Measurements from ENCODE around the gene STPG2. TPM values are rescaled to one million over a fixed set of nuclear protein-coding genes. Genes with fewer than 3 reads are reported as not detected.

STPG2 gene
- total RNA-seq, 1 donor from 2014 or later = not detected

GRCh38 chr4:98055800-98056501, 87.3 kb downstream of the STPG2 start:
- intact Hi-C loops (cut with micrococcal nuclease) = no loop called here
- Histone ChIP-seq H3K4me1 (no peaks in the 10 kb centered on the region), H3K36me3 (no peaks in the 10 kb centered on the region), H3K9me3 (replicated peaks) (peaks cover 19% of the 10 kb centered on the region), H3K27me3 (ENCODE audit: low read depth) (no peaks in the 10 kb centered on the region), H3K4me3 (no peak overlapping the region), H3K27ac (replicated peaks) (no peak overlapping the region)
- TF ChIP-seq CTCF (IDR thresholded peaks at IDR 0.05; ENCODE audit: borderline replicate concordance) = no peak
- no peak for DNase-seq

GRCh38 chr4:98046665-98047064, 96.6 kb downstream of the STPG2 start:
- no peak for DNase-seq

GRCh38 chr4:98030059-98030458, 113.2 kb downstream of the STPG2 start:
- no peak for TF ChIP-seq CTCF (IDR thresholded peaks at IDR 0.05; ENCODE audit: borderline replicate concordance)
- no peak overlapping the region for H3K27ac ChIP-seq (replicated peaks)
- peaks cover 21% of the 10 kb centered on the region for H3K9me3 ChIP-seq (replicated peaks)
- no peak for DNase-seq
- no peaks in the 10 kb centered on the region for H3K4me1 ChIP-seq
- no peaks in the 10 kb centered on the region for H3K27me3 ChIP-seq (ENCODE audit: low read depth)
- intact Hi-C loops (cut with micrococcal nuclease) = no loop called here
- no peaks in the 10 kb centered on the region for H3K36me3 ChIP-seq
- H3K4me3 ChIP-seq = no peak overlapping the region

More at GRCh38 chr4:98046665-98047064, 96.6 kb downstream of the STPG2 start:
- Histone ChIP-seq H3K27ac (replicated peaks) (no peak overlapping the region), H3K9me3 (replicated peaks) (peaks cover 14% of the 10 kb centered on the region), H3K4me3 (no peak overlapping the region), H3K27me3 (ENCODE audit: low read depth) (no peaks in the 10 kb centered on the region), H3K4me1 (no peaks in the 10 kb centered on the region), H3K36me3 (no peaks in the 10 kb centered on the region)
- intact Hi-C loops (cut with micrococcal nuclease) = no loop called here
- TF ChIP-seq CTCF (IDR thresholded peaks at IDR 0.05; ENCODE audit: borderline replicate concordance) = no peak

GRCh38 chr4:98027827-98028226, 115.4 kb downstream of the STPG2 start:
- TF ChIP-seq CTCF (IDR thresholded peaks at IDR 0.05; ENCODE audit: borderline replicate concordance) = no peak
- intact Hi-C loops (cut with micrococcal nuclease) = no loop called here
- H3K4me1 ChIP-seq = no peaks in the 10 kb centered on the region
- no peaks in the 10 kb centered on the region for H3K36me3 ChIP-seq
- H3K9me3 ChIP-seq (replicated peaks) = peaks cover 21% of the 10 kb centered on the region
- H3K27me3 ChIP-seq (ENCODE audit: low read depth) = no peaks in the 10 kb centered on the region
- no peak overlapping the region for H3K4me3 ChIP-seq
- no peak overlapping the region for H3K27ac ChIP-seq (replicated peaks)
- no peak for DNase-seq

- Histone ChIP-seq H3K27me3 (ENCODE audit: low read depth) (no peaks in the 10 kb centered on the region), H3K4me3 (no peak overlapping the region), H3K27ac (replicated peaks) (no peak overlapping the region), H3K36me3 (no peaks in the 10 kb centered on the region), H3K9me3 (replicated peaks) (peaks cover 21% of the 10 kb centered on the region), H3K4me1 (no peaks in the 10 kb centered on the region)
- DNase-seq = no peak
- no peak for TF ChIP-seq CTCF (IDR thresholded peaks at IDR 0.05; ENCODE audit: borderline replicate concordance)
- intact Hi-C loops (cut with micrococcal nuclease) = no loop called here
Measured at GRCh38 chr4:98026362-98026761, 116.9 kb downstream of the STPG2 start.
